ENCODE data around the gene CCDC33.

- TF ChIP-seq, protein P1, sequence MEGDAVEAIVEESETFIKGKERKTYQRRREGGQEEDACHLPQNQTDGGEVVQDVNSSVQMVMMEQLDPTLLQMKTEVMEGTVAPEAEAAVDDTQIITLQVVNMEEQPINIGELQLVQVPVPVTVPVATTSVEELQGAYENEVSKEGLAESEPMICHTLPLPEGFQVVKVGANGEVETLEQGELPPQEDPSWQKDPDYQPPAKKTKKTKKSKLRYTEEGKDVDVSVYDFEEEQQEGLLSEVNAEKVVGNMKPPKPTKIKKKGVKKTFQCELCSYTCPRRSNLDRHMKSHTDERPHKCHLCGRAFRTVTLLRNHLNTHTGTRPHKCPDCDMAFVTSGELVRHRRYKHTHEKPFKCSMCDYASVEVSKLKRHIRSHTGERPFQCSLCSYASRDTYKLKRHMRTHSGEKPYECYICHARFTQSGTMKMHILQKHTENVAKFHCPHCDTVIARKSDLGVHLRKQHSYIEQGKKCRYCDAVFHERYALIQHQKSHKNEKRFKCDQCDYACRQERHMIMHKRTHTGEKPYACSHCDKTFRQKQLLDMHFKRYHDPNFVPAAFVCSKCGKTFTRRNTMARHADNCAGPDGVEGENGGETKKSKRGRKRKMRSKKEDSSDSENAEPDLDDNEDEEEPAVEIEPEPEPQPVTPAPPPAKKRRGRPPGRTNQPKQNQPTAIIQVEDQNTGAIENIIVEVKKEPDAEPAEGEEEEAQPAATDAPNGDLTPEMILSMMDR (IDR thresholded peaks at IDR 0.05; ENCODE audit: insufficient read depth, low read length, poor library complexity, severe bottlenecking): no peak
- TF ChIP-seq EZH2phosphoT487 (conservative IDR thresholded peaks at IDR 0.05; ENCODE audit: low read length): no peak
Observed at GRCh38 chr15:74350295-74351275, 114.5 kb downstream of the CCDC33 start.

Data from SU-DHL-6 (cell line).